ENCODE measurements around the gene ITGB4.

DNA sequence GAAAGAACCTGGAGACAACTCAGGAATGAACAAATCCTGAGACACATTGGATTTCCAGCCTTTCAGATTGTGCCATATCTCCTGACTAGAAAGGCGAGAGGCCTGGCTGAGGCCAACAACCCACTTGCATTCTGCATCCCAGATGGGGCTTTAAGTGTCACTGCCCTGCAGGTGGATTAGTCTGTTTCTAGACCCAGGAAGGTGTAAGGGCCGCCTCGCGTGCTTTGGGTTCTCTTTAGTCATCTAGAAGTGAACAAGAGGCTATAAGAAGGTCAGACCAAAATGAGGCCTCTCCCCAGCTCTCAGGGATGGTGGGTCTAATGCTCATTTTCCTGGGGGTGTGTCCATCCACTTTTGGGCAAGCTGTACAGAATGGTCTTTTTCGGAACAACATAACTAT, 49.2 kb upstream of the ITGB4 start:
- TF ChIP-seq FOXA1 (IDR thresholded peaks at IDR 0.05) = no peak
- no peak for TF ChIP-seq SUZ12 (IDR thresholded peaks at IDR 0.05)
- no peak for TF ChIP-seq TARDBP (IDR thresholded peaks at IDR 0.05)
- TF ChIP-seq SP1 (IDR thresholded peaks at IDR 0.05) = no peak
- TF ChIP-seq BHLHE40 (IDR thresholded peaks at IDR 0.05; ENCODE audit: borderline replicate concordance) = no peak
- TF ChIP-seq ZNF384 (IDR thresholded peaks at IDR 0.05) = no peak
- no peak for TF ChIP-seq L3MBTL2 (conservative IDR thresholded peaks at IDR 0.05)
- no peak for TF ChIP-seq FOXK2 (IDR thresholded peaks at IDR 0.05)
- no peak for TF ChIP-seq LEF1 (IDR thresholded peaks at IDR 0.05; ENCODE audit: borderline replicate concordance)

Measured in HEK293T (cell line).